GM12872 (cell line): Measurements from ENCODE around the gene TLR5.

Source experiments
- CTCF ChIP-seq: IDR thresholded peaks from 3 replicates; pipeline ENCODE4 v1.5.1; 2011; ENCODE audit warnings: low read depth, mild to moderate bottlenecking, low read length, moderate library complexity; ENCODE audit not compliant: insufficient read depth

TLR5 gene

GRCh38 chr1:223087291-223088255 is 55.5 kb downstream of the TLR5 start:
- TF ChIP-seq CTCF: no peak

- no peak for TF ChIP-seq CTCF
These were observed 58.6 kb downstream of the TLR5 start for GRCh38 chr1:223084464-223084866.

GRCh38 chr1:223083831-223084230 is 59.2 kb downstream of the TLR5 start:
- no peak for TF ChIP-seq CTCF

- no peak for TF ChIP-seq CTCF
These were observed 60.1 kb downstream of the TLR5 start for GRCh38 chr1:223082914-223083313.

GRCh38 chr1:223081181-223081994 is 61.7 kb downstream of the TLR5 start:
- peak; percentile 80 for TF ChIP-seq CTCF

DNA sequence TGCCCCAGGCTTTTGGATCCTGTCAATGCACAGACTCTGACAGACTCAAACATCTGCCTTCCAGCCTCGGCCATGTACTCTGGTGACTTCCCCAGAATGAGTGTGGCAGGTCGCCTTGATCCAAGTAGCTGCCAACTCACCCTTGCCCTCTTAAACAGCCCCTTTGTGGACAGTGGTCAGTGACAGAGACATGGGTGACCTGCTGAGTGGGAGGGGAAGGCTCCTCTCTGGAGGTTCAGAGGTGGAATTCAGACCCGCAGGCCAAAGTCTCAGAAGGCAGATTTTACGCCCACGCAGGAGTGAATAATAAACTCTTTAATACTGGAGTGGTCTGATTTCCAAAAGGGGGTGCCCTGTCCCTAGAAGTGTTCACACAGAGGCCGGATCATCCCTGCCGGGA is 63.5 kb downstream of the TLR5 start:
- TF ChIP-seq CTCF: no peak

- no peak for TF ChIP-seq CTCF
These were observed 65.7 kb downstream of the TLR5 start for GRCh38 chr1:223077247-223077833.
